ENCODE results near the gene HCAR3. TPM values are rescaled to one million over a fixed set of nuclear protein-coding genes. Genes with fewer than 3 reads are reported as not detected.

HCAR3 gene
- total RNA-seq, 4 donors from 2014 or later = 5.3 to 19.1 (median 14.3) TPM

DNA sequence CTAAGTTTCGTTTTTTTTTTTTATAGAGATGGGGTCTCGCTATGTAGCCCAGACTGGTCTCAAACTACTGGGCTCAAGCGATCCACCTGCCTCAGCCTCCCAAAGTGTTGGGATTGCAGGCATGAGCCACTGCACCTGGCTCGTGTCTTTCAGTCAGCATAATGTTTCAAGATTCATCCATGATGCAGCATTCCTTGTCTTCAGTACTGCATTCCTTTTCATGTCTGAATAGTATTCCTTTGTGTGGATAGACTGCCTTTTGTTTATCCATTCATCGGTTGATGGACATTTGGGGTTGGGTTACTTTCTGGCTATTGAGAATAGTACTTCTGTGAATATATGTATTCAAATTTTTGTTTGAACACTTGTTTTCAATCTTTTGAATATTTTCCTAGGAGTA, 50.9 kb downstream of the HCAR3 start:
- Histone ChIP-seq H3K36me3 (no peaks in the 10 kb centered on the region), H3K4me1 (no peaks in the 10 kb centered on the region), H3K27me3 (no peaks in the 10 kb centered on the region), H3K4me3 (no peak overlapping the region), H3K27ac (no peak overlapping the region), H3K9me3 (no peaks in the 10 kb centered on the region)
- 95% methylated on average over 5 of the region's 5 CpGs for WGBS
- TF ChIP-seq EP300 (IDR thresholded peaks at IDR 0.05) (no peak), POLR2A (IDR thresholded peaks at IDR 0.05) (no peak), POLR2AphosphoS5 (IDR thresholded peaks at IDR 0.05) (no peak)
- TF ChIP-seq, protein P1, sequence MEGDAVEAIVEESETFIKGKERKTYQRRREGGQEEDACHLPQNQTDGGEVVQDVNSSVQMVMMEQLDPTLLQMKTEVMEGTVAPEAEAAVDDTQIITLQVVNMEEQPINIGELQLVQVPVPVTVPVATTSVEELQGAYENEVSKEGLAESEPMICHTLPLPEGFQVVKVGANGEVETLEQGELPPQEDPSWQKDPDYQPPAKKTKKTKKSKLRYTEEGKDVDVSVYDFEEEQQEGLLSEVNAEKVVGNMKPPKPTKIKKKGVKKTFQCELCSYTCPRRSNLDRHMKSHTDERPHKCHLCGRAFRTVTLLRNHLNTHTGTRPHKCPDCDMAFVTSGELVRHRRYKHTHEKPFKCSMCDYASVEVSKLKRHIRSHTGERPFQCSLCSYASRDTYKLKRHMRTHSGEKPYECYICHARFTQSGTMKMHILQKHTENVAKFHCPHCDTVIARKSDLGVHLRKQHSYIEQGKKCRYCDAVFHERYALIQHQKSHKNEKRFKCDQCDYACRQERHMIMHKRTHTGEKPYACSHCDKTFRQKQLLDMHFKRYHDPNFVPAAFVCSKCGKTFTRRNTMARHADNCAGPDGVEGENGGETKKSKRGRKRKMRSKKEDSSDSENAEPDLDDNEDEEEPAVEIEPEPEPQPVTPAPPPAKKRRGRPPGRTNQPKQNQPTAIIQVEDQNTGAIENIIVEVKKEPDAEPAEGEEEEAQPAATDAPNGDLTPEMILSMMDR (IDR thresholded peaks at IDR 0.05) = no peak
- DNase-seq (ENCODE audit: low spot score in 2 of 2) = no peak

DNA sequence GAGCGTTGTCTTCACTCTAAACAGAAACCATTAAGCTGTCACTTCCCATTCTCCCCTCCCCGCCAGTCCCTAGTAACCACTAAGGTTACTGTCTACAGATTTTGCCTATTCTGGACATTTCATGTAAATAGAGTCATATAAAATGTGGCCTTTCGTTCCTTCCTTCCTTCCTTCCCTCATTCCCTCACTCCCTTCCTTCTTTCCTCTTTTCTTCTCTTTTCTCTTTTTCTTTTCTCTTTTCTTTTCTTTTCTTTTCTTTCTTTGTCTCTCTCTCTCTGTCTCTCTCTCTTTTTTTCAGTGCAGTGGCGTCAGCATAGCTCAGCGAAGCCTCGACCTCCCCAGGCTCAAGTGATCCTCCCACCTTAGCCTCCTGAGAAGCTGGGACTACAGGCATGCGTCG, 51.3 kb downstream of the HCAR3 start:
- no peaks in the 10 kb centered on the region for H3K9me3 ChIP-seq
- no peaks in the 10 kb centered on the region for H3K4me1 ChIP-seq
- no peak overlapping the region for H3K4me3 ChIP-seq
- WGBS = 93% methylated on average over 8 of the region's 8 CpGs
- H3K27me3 ChIP-seq = no peaks in the 10 kb centered on the region
- TF ChIP-seq, protein P1 (IDR thresholded peaks at IDR 0.05) = no peak
- no peak for DNase-seq (ENCODE audit: low spot score in 2 of 2)
- H3K36me3 ChIP-seq = no peaks in the 10 kb centered on the region
- no peak overlapping the region for H3K27ac ChIP-seq

Other genes with a start within 250 kb of the HCAR3 start
- gene ZCCHC8, start 215.9 kb downstream of the HCAR3 start, total RNA-seq = 10 to 100 TPM; 21.5 to 49.7 (median 30.2) TPM
- gene RSRC2, start 189.9 kb downstream of the HCAR3 start, total RNA-seq = 100 to 1,000 TPM in 1 of 4 donors, 10 to 100 TPM in 3; 46.7 to 155 (median 53.5) TPM
- gene KNTC1, start 189.6 kb downstream of the HCAR3 start, total RNA-seq = 10 to 100 TPM in 3 of 4 donors, 1 to 10 TPM in 1; 8.6 to 44.4 (median 13.2) TPM
- gene HCAR2, start 13.5 kb downstream of the HCAR3 start, total RNA-seq = 10 to 100 TPM; 13.8 to 25.8 (median 21.5) TPM
- under 1 TPM; 0.10 to 0.89 (median 0.29) TPM for gene HCAR1, start 14.0 kb upstream of the HCAR3 start, total RNA-seq
- gene DENR, start 36.0 kb upstream of the HCAR3 start, total RNA-seq = 10 to 100 TPM; 18.5 to 37.1 (median 20.5) TPM
- gene CCDC62, start 57.8 kb upstream of the HCAR3 start, total RNA-seq = 1 to 10 TPM in 1 of 4 donors, under 1 TPM in 2, not detected in 1; 0.36 to 2.1 (median 0.38) TPM
- gene HIP1R, start 118.6 kb upstream of the HCAR3 start, total RNA-seq = 100 to 1,000 TPM; 162 to 289 (median 200) TPM
- 10 to 100 TPM; 42.0 to 67.1 (median 63.0) TPM for gene VPS37B, start 179.3 kb upstream of the HCAR3 start, total RNA-seq
- 1 to 10 TPM; 2.7 to 9.5 (median 7.4) TPM for gene ABCB9, start 249.7 kb upstream of the HCAR3 start, total RNA-seq